Measurements from ENCODE around the gene EML6. TPM values are rescaled to one million over a fixed set of nuclear protein-coding genes. Genes with fewer than 3 reads are reported as not detected.
"Not testable (repeated sequence)": the region's sequence is repeated elsewhere in the genome, so short reads cannot be mapped to it uniquely, and the experiment has no call there.

Gene EML6
- total and polyA plus RNA-seq, 7 donors: 0.38 to 9.3 (median 2.5) TPM

DNA sequence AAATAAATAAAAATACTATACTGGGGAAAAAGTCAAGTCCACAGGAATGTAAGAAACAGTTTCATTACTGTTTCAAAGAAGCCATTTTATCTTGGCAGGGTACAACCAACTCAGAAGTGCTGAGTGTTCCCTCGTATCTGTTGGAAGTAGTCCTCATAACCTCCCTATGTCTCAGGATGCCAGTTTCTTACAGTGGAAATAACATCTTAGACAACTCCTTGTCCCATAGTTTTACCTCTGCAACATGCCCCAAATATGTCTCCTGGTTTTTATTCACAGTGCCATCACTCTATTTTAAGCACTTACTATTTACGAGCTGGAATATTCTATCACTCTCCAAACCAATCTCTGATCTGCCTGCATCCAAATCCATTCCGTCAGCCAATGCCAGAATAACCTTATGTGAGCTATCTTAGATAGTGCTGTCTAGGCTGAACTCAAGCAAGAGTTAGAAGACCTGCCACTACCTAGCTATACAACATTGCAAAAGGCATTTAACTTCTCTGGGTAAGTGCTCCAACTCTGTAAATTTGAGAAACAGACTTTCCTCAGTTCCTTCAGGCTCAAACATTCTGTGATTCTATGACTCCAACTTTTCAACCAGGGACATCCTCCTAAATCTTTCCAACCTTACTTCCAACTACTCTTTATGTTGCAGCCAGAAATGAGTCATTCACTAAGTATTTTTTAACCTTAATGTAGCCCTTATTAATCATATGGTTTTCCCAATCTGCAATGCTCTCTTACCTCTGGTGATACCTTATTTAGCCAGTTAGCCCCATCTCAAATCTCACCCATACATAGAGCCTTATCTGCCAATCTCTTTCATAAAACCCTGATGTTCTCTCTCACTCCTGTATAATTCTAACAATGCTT is 260.1 kb downstream of the EML6 start:
- ATAC-seq (peak; percentile 69 to 86 (median 74)), DNase-seq (no peak)
- Histone ChIP-seq H3K27ac (peak overlapping the region; percentile 95), H3K9me3 (no peaks in the 10 kb centered on the region), H3K36me3 (ENCODE audit: insufficient read depth in 1 of 2, low read depth in 1 of 2) (peaks cover 12 to 28% of the 10 kb centered on the region in 2 donors), H3K4me1 (peaks cover 94% of the 10 kb centered on the region), H3K27me3 (ENCODE audit: insufficient read depth in 3 of 3, low read length in 2 of 3) (no peaks in the 10 kb centered on the region), H3K4me3 (peak overlapping the region; percentile 26)
- TF ChIP-seq, protein P1, sequence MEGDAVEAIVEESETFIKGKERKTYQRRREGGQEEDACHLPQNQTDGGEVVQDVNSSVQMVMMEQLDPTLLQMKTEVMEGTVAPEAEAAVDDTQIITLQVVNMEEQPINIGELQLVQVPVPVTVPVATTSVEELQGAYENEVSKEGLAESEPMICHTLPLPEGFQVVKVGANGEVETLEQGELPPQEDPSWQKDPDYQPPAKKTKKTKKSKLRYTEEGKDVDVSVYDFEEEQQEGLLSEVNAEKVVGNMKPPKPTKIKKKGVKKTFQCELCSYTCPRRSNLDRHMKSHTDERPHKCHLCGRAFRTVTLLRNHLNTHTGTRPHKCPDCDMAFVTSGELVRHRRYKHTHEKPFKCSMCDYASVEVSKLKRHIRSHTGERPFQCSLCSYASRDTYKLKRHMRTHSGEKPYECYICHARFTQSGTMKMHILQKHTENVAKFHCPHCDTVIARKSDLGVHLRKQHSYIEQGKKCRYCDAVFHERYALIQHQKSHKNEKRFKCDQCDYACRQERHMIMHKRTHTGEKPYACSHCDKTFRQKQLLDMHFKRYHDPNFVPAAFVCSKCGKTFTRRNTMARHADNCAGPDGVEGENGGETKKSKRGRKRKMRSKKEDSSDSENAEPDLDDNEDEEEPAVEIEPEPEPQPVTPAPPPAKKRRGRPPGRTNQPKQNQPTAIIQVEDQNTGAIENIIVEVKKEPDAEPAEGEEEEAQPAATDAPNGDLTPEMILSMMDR (IDR thresholded peaks at IDR 0.05): no peak
- WGBS, 3 donors: 14 to 21% (median 15%) methylated on average over 3 of the region's 3 CpGs
- intact Hi-C loops (cut with DNase I): loop anchor here in 1 of 2 donors (5.0 kb wide), 1 partner anchor 81 kb away; no protein-coding TSS in a partner anchor

DNA sequence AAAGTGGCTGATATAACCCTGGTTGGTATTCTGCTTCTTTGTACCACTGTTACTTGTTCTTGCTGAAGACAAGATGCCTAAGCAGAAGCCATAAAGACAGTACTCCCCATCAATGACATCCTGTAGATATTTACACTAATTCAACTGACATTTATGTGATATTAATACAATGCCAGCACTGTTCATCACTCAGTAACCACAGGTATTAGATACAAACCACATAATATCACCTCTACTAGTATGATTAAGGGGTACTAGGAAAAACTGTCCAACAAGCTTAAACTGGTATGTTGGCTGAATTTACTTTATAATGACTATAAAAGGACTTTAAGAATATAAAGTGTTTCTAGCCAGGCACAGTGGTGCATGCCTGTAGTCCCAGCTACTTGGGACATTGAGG is 261.0 kb downstream of the EML6 start:
- no peak for DNase-seq
- TF ChIP-seq, protein P1 (IDR thresholded peaks at IDR 0.05): no peak
- intact Hi-C loops (cut with DNase I): loop anchor here in 1 of 2 donors (5.0 kb wide), 1 partner anchor 82 kb away; no protein-coding TSS in a partner anchor
- Histone ChIP-seq H3K4me1 (peaks cover 92% of the 10 kb centered on the region), H3K9me3 (no peaks in the 10 kb centered on the region), H3K4me3 (peak overlapping the region; percentile 26), H3K27ac (peak overlapping the region; percentile 95), H3K27me3 (ENCODE audit: insufficient read depth in 3 of 3, low read length in 2 of 3) (no peaks in the 10 kb centered on the region), H3K36me3 (ENCODE audit: insufficient read depth in 1 of 2, low read depth in 1 of 2) (peaks cover 12 to 28% of the 10 kb centered on the region in 2 donors)
- ATAC-seq: no peak

DNA sequence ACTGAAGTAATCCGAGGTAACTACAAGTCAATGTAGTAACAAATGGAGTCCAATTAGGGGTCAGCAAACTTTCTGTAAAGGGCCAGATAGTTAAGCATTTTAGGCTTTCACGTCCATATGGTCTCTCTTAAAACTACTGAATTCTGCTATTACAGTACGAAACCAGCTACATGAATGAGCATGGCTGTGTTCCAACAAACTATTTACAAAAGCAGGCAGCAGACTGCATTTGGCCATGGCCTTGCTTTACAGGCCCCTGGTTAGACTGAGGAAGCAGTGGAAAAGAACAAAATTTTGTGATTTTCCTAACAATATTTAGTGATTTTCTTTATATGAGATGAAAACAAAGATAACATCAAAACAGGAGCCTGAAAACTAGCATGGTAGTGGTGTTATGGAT is 262.8 kb downstream of the EML6 start:
- TF ChIP-seq, protein P1 (IDR thresholded peaks at IDR 0.05): no peak
- intact Hi-C loops (cut with DNase I): no loop called here
- Histone ChIP-seq H3K27me3 (ENCODE audit: insufficient read depth in 3 of 3, low read length in 2 of 3) (no peaks in the 10 kb centered on the region), H3K4me3 (no peak overlapping the region), H3K9me3 (no peaks in the 10 kb centered on the region), H3K36me3 (ENCODE audit: insufficient read depth in 1 of 2, low read depth in 1 of 2) (peaks cover 10 to 28% of the 10 kb centered on the region in 2 donors), H3K4me1 (peaks cover 87% of the 10 kb centered on the region), H3K27ac (peak overlapping the region; percentile 95)
- 54 to 69% (median 56%) methylated on average over 3 of the region's 3 CpGs for WGBS, 3 donors
- ATAC-seq (no peak), DNase-seq (no peak)

DNA sequence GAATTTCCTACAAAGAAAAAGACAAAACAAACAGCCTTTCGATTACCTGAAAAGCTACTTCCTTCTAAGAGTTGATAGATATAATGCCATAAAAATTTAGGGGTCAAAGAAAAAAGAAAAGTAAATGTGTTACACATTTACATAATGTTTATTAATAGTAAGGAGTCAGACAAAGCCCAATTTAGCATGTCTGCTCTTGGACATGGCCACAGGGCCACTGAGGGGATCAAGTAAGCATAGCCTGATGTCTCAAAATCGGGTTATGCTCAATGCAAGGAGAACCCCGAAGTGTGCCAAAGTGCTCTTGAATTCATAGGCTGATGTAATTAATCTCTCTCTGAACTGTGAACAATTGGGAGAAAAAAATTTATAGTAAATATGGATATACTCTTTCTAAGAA is 265.1 kb downstream of the EML6 start:
- peaks cover 4 to 19% of the 10 kb centered on the region in 2 donors for H3K36me3 ChIP-seq (ENCODE audit: insufficient read depth in 1 of 2, low read depth in 1 of 2)
- H3K4me3 ChIP-seq: peak overlapping the region; percentile 27
- TF ChIP-seq, protein P1 (IDR thresholded peaks at IDR 0.05): no peak
- H3K4me1 ChIP-seq: peaks cover 82% of the 10 kb centered on the region
- intact Hi-C loops (cut with DNase I): no loop called here
- no peak for DNase-seq
- H3K27ac ChIP-seq: peak overlapping the region; percentile 95
- 39 to 43% (median 41%) methylated on average over 3 of the region's 3 CpGs for WGBS, 3 donors
- H3K9me3 ChIP-seq: no peaks in the 10 kb centered on the region
- H3K27me3 ChIP-seq (ENCODE audit: insufficient read depth in 3 of 3, low read length in 2 of 3): no peaks in the 10 kb centered on the region
- ATAC-seq: peak; percentile 62 to 81 (median 78)

DNA sequence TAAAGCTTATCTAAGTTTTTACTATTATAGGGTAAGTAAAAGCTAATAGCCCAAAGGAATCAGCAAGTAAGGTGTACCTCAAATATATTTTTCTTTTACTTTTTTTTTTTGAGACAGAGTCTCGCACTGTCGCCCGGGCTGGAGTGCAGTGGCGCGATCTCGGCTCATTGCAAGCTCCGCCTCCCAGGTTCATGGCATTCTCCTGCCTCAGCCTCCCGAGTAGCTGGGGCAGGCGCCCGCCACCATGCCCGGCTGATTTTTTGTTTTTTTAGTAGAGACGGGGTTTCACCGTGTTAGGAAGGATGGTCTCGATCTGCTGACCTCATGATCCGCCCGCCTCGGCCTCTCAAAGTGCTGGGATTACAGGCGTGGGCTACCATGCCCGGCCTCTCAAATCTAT is 267.2 kb downstream of the EML6 start:
- ATAC-seq; H3K9me3 ChIP-seq; intact Hi-C loops (cut with DNase I); H3K27me3 ChIP-seq (ENCODE audit: insufficient read depth in 3 of 3, low read length in 2 of 3); DNase-seq: not testable (repeated sequence)
- Histone ChIP-seq H3K36me3 (ENCODE audit: insufficient read depth in 1 of 2, low read depth in 1 of 2) (peaks cover 2 to 19% of the 10 kb centered on the region in 2 donors), H3K4me3 (peak overlapping the region; percentile 20), H3K27ac (peak overlapping the region; percentile 95), H3K4me1 (peaks cover 80% of the 10 kb centered on the region)
- 78 to 93% (median 81%) methylated on average over 19 of the region's 19 CpGs for WGBS, 3 donors

Data from psoas muscle (tissue), 8 donors.